Body of pancreas (tissue), 4 donors: Measurements from ENCODE around the gene CCDC85C.

Source experiments
- POLR2A ChIP-seq, 3 donors: fragments of 450-650 bp; IDR thresholded peaks; one replicate each; pipeline ENCODE4 v1.6.1; 2016; ENCODE audit warnings: antibody characterized with exemption in 3 of 3, mild to moderate bottlenecking in 2 of 3
- TF ChIP-seq, protein P1 (sequence below), 7 experiments: fragments of 450-650 bp in 4 of 7; fragments of 200-600 bp in 3 of 7; sonication (generic) in 3 of 7; IDR thresholded peaks; one replicate each; pipeline ENCODE4 v1.5.1; 2016 to 2019; ENCODE audit warnings: antibody characterized with exemption in 7 of 7

DNA sequence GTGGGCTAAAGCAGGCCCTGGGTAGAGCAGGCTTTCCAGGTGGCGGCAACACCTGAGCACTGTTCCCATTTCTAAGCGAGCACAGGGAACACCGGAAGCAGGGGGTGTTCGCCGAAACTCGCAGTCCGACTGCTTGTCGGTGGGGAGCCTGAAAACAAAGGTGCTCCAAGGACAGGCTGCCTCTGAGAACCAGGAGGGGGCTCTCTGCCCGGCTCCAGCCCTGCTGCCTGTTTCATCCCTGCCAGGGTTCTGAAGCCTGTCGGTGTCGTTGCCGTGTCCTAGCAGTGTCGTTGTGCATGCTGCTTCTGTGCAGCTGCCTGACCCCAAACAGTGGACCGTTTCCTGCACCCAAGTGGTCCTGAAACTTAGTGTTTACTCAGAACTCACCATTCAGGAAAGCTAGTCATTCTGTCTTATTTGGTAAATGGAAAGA, 101.0 kb downstream of the CCDC85C start:
- TF ChIP-seq, protein P1, sequence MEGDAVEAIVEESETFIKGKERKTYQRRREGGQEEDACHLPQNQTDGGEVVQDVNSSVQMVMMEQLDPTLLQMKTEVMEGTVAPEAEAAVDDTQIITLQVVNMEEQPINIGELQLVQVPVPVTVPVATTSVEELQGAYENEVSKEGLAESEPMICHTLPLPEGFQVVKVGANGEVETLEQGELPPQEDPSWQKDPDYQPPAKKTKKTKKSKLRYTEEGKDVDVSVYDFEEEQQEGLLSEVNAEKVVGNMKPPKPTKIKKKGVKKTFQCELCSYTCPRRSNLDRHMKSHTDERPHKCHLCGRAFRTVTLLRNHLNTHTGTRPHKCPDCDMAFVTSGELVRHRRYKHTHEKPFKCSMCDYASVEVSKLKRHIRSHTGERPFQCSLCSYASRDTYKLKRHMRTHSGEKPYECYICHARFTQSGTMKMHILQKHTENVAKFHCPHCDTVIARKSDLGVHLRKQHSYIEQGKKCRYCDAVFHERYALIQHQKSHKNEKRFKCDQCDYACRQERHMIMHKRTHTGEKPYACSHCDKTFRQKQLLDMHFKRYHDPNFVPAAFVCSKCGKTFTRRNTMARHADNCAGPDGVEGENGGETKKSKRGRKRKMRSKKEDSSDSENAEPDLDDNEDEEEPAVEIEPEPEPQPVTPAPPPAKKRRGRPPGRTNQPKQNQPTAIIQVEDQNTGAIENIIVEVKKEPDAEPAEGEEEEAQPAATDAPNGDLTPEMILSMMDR (IDR thresholded peaks at IDR 0.05): no peak
- TF ChIP-seq POLR2A (IDR thresholded peaks at IDR 0.05): no peak
